T47D (cell line): ENCODE measurements around the gene NTPCR.
"Not testable (repeated sequence)": the region's sequence is repeated elsewhere in the genome, so short reads cannot be mapped to it uniquely, and the experiment has no call there.

ENCODE experiments used
- DNase-seq, 2 experiments: peaks; one replicate each; pipeline versions ENCODE4 v3.0.0 to v3.0.0-alpha.2; 2011 to 2012; ENCODE audit warnings: low read depth in 1 of 2, low spot score in 1 of 2
- JUND ChIP-seq: IDR thresholded peaks from 2 replicates; pipeline ENCODE4 v1.6.1; 2012; ENCODE audit warnings: low read depth
- in situ Hi-C: cut with HindIII; loops from 2 replicates; pipeline ENCODE4 v1.10.0; 2016; ENCODE audit warnings: low sequenced_read_pairs, low pct_unique_long_range_greater_than_20kb

The NTPCR gene

GRCh38 chr1:232915212-232915611 lies 35.2 kb upstream of the NTPCR start:
- in situ Hi-C loops: no loop called here
- TF ChIP-seq JUND: no peak
- DNase-seq: no peak

GRCh38 chr1:232917053-232917452 lies 33.4 kb upstream of the NTPCR start:
- TF ChIP-seq JUND: no peak
- DNase-seq: no peak
- in situ Hi-C loops: no loop called here

GRCh38 chr1:232921381-232921780 lies 29.0 kb upstream of the NTPCR start:
- no peak for TF ChIP-seq JUND
- in situ Hi-C loops: no loop called here
- no peak for DNase-seq

- TF ChIP-seq JUND: no peak
- no peak for DNase-seq
- in situ Hi-C loops: no loop called here
Observed at GRCh38 chr1:232922485-232922884, 27.9 kb upstream of the NTPCR start.

GRCh38 chr1:232923739-232924386 lies 26.5 kb upstream of the NTPCR start:
- in situ Hi-C loops: no loop called here
- no peak for TF ChIP-seq JUND

GRCh38 chr1:232924874-232925273 lies 25.5 kb upstream of the NTPCR start:
- TF ChIP-seq JUND: no peak
- in situ Hi-C loops: no loop called here
- DNase-seq: no peak

More at GRCh38 chr1:232923739-232924386, 26.5 kb upstream of the NTPCR start:
- DNase-seq: no peak

- TF ChIP-seq JUND: no peak
- no peak for DNase-seq
- in situ Hi-C loops: no loop called here
Observed at GRCh38 chr1:232925421-232926220, 24.8 kb upstream of the NTPCR start.

GRCh38 chr1:232927166-232927565 lies 23.2 kb upstream of the NTPCR start:
- DNase-seq, in situ Hi-C loops: not testable (repeated sequence)

- in situ Hi-C loops: no loop called here
- DNase-seq: no peak
- no peak for TF ChIP-seq JUND
Observed at GRCh38 chr1:232927830-232928505, 22.4 kb upstream of the NTPCR start.

- in situ Hi-C loops: no loop called here
- no peak for DNase-seq
- TF ChIP-seq JUND: no peak
Observed at GRCh38 chr1:232932486-232933425, 17.7 kb upstream of the NTPCR start.

GRCh38 chr1:232936941-232937340 lies 13.5 kb upstream of the NTPCR start:
- no peak for DNase-seq
- TF ChIP-seq JUND: no peak
- in situ Hi-C loops: no loop called here

GRCh38 chr1:232937741-232938375 lies 12.6 kb upstream of the NTPCR start:
- no peak for DNase-seq
- in situ Hi-C loops: no loop called here
- TF ChIP-seq JUND: no peak
